SK-N-SH (cell line): ENCODE measurements around the gene MIGA1. TPM values are rescaled to one million over a fixed set of nuclear protein-coding genes. Genes with fewer than 3 reads are reported as not detected.

Source experiments
- CTCF ChIA-PET: fragments of 300-600, 350-600 bp; formaldehyde crosslinking; extraction: SDS; loops from one replicate; lab custom pipeline; 2021; lab: Yijun Ruan, JAX
- POLR2A ChIA-PET: fragments of 350-600 bp; sonication (Branson Sonifier 250); formaldehyde crosslinking; extraction: SDS; loops from one replicate; lab custom pipeline; 2020; ENCODE audit warnings: antibody characterized with exemption, inconsistent platforms; lab: Yijun Ruan, JAX
- DNase-seq: peaks from one replicate; pipeline ENCODE4 v3.0.0; 2012
- H2AFZ ChIP-seq: fragments of 200-600 bp; sonication (generic); 2 replicates; pipeline ENCODE4 v1.8.1; 2016; ENCODE audit warnings: antibody characterized with exemption, mild to moderate bottlenecking, low read depth
- H3F3A ChIP-seq: fragments of 200-600 bp; sonication (generic); replicated peaks from 2 replicates; pipeline ENCODE3; 2016; ENCODE audit warnings: antibody characterized with exemption, mild to moderate bottlenecking; ENCODE audit not compliant: insufficient read depth
- H3K27ac ChIP-seq, 2 experiments: fragments of 200-500 bp in 1 of 2; fragments of 200-600 bp in 1 of 2; sonication (Bioruptor generic) in 1 of 2; sonication (generic), shearing (Covaris generic) in 1 of 2; 2 replicates each; pipeline versions ENCODE4 v1.5.1 to v1.6.1; 2014 to 2016; ENCODE audit warnings: low read depth in 2 of 2, inconsistent platforms in 1 of 2, low read length in 1 of 2, mild to moderate bottlenecking in 1 of 2, mixed read lengths in 1 of 2
- H3K27me3 ChIP-seq: fragments of 200-600 bp; sonication (generic), shearing (Covaris generic); 2 replicates; pipeline ENCODE4 v1.6.1; 2016; ENCODE audit warnings: mixed run types; ENCODE audit not compliant: insufficient read depth
- H3K36me3 ChIP-seq, 2 experiments: fragments of 200-500 bp in 1 of 2; fragments of 200-600 bp in 1 of 2; sonication (Bioruptor generic) in 1 of 2; sonication (generic) in 1 of 2; replicated peaks in 1 of 2; 2 replicates each; pipeline versions ENCODE3 to v1.5.1; 2014 to 2016; ENCODE audit warnings: low read length in 1 of 2, mild to moderate bottlenecking in 1 of 2; ENCODE audit not compliant: insufficient read depth in 2 of 2, control insufficient read depth in 1 of 2
- H3K4me1 ChIP-seq, 2 experiments: fragments of 200-500 bp in 1 of 2; fragments of 200-600 bp in 1 of 2; sonication (Bioruptor generic) in 1 of 2; sonication (generic), shearing (Covaris generic) in 1 of 2; 2 replicates each; pipeline versions ENCODE4 v1.5.1 to v1.6.1; 2014 to 2016; ENCODE audit warnings: low read depth in 1 of 2, low read length in 1 of 2, mixed run types in 1 of 2; ENCODE audit not compliant: insufficient read depth in 2 of 2, control insufficient read depth in 1 of 2
- H3K4me2 ChIP-seq: fragments of 200-600 bp; sonication (generic), shearing (Covaris generic); 2 replicates; pipeline ENCODE4 v1.6.1; 2017; ENCODE audit warnings: mixed run types
- H3K4me3 ChIP-seq, 2 experiments: fragments of 200-500 bp in 1 of 2; fragments of 200-600 bp in 1 of 2; sonication (Bioruptor generic) in 1 of 2; sonication (generic), shearing (Covaris generic) in 1 of 2; 2 replicates each; pipeline versions ENCODE4 v1.5.1 to v1.8.1; 2014 to 2016; ENCODE audit warnings: low read depth in 2 of 2, inconsistent platforms in 1 of 2, low read length in 1 of 2, mild to moderate bottlenecking in 1 of 2, mixed read lengths in 1 of 2, moderate library complexity in 1 of 2
- H3K79me2 ChIP-seq: fragments of 200-600 bp; sonication (generic); 2 replicates; pipeline ENCODE4 v1.8.1; 2017; ENCODE audit warnings: mild to moderate bottlenecking; ENCODE audit not compliant: insufficient read depth
- H3K9ac ChIP-seq: fragments of 200-600 bp; sonication (generic); 2 replicates; pipeline ENCODE4 v1.6.1; 2017; ENCODE audit warnings: mixed run types
- H3K9me2 ChIP-seq: fragments of 200-600 bp; sonication (generic); 2 replicates; pipeline ENCODE4 v1.6.1; 2017; ENCODE audit warnings: mixed run types
- H3K9me3 ChIP-seq: fragments of 200-600 bp; sonication (generic); 2 replicates; pipeline ENCODE4 v1.6.1; 2017; ENCODE audit warnings: mixed run types, mild to moderate bottlenecking, moderate library complexity
- H4K20me1 ChIP-seq: fragments of 200-600 bp; sonication (generic); 2 replicates; pipeline ENCODE4 v1.6.1; 2017; ENCODE audit warnings: mild to moderate bottlenecking, mixed run types; ENCODE audit not compliant: insufficient read depth
- CHD2 ChIP-seq: fragments of 150-350 bp; IDR thresholded peaks from 2 replicates; pipeline ENCODE4 v1.6.1; 2018; ENCODE audit warnings: low read length; ENCODE audit not compliant: partially characterized antibody
- CTCF ChIP-seq: fragments of 200-600 bp; sonication (generic); IDR thresholded peaks from 2 replicates; pipeline ENCODE4 v1.6.1; 2017; ENCODE audit warnings: antibody characterized with exemption, mild to moderate bottlenecking, moderate library complexity
- ELF1 ChIP-seq: IDR thresholded peaks from 2 replicates; pipeline ENCODE4 v1.4.0; 2012
- FOSL2 ChIP-seq: IDR thresholded peaks from 2 replicates; pipeline ENCODE4 v1.4.0; 2012; ENCODE audit warnings: low read depth, mild to moderate bottlenecking, moderate library complexity, borderline replicate concordance
- FOXM1 ChIP-seq: IDR thresholded peaks from 2 replicates; pipeline ENCODE4 v1.4.0; 2012; ENCODE audit warnings: low read depth, mild to moderate bottlenecking
- GABPA ChIP-seq: IDR thresholded peaks from 2 replicates; pipeline ENCODE4 v1.4.0; 2012; ENCODE audit warnings: low read depth, mild to moderate bottlenecking
- GATA2 ChIP-seq: sonication (generic); formaldehyde crosslinking; IDR thresholded peaks from 2 replicates; pipeline ENCODE4 v1.5.0; 2020; ENCODE audit warnings: mild to moderate bottlenecking, missing genetic modification reagents
- MEF2A ChIP-seq: IDR thresholded peaks from 2 replicates; pipeline ENCODE4 v1.4.0; 2012; ENCODE audit warnings: low read depth, borderline replicate concordance
- NRF1 ChIP-seq: IDR thresholded peaks from 2 replicates; pipeline ENCODE4 v1.6.1; 2012; ENCODE audit warnings: low read depth, mild to moderate bottlenecking, low read length
- RXRA ChIP-seq: IDR thresholded peaks from 2 replicates; pipeline ENCODE4 v1.4.0; 2012; ENCODE audit warnings: low read depth, mild to moderate bottlenecking, borderline replicate concordance
- SIN3A ChIP-seq: IDR thresholded peaks from 2 replicates; pipeline ENCODE4 v1.6.1; 2012; ENCODE audit warnings: low read depth, mild to moderate bottlenecking, low read length, moderate library complexity, borderline replicate concordance
- TCF12 ChIP-seq: IDR thresholded peaks from 2 replicates; pipeline ENCODE4 v1.4.0; 2012
- TEAD4 ChIP-seq: IDR thresholded peaks from 2 replicates; pipeline ENCODE4 v1.4.0; 2012; ENCODE audit warnings: mild to moderate bottlenecking, borderline replicate concordance; ENCODE audit not compliant: insufficient read depth
- WGBS: methylation state at CpG from one replicate; pipeline ENCODE4 v1.1.6; 2017; ENCODE audit warnings: low lambda C conversion rate; 5-methylcytosine and 5-hydroxymethylcytosine counted together
- polyA plus RNA-seq, 3 experiments: library from polyadenylated mRNA; depleted of rRNA; stranded (reverse); fragments of >200 nt; gene quantifications; 2 replicates each; pipeline ENCODE4 v1.2.3, GENCODE V29; 2012
- TF ChIP-seq, protein P1 (sequence below): IDR thresholded peaks from 2 replicates; pipeline ENCODE4 v1.4.0; 2012; ENCODE audit warnings: low read depth, borderline replicate concordance
- TF ChIP-seq, protein P2 (sequence below): fragments of 150-350 bp; IDR thresholded peaks from 2 replicates; pipeline ENCODE4 v1.6.1; 2017; ENCODE audit warnings: antibody characterized with exemption, low read length, low read depth, borderline replicate concordance
- TF ChIP-seq, protein P3 (sequence below): IDR thresholded peaks from 2 replicates; pipeline ENCODE4 v1.4.0; 2012; ENCODE audit warnings: low read depth, borderline replicate concordance

MIGA1 gene
- polyA plus RNA-seq, 1 of the 3 experiments (the other 2 are of a cell fraction): 2.5 TPM

GRCh38 chr1:77850082-77850481 lies 70.6 kb downstream of the MIGA1 start:
- no peak for DNase-seq
- Histone ChIP-seq H3K27me3 (no peaks in the 10 kb centered on the region), H3K9ac (no peak overlapping the region), H2AFZ (no peak overlapping the region), H3K27ac (no peak overlapping the region), H4K20me1 (no peaks in the 10 kb centered on the region), H3K4me1 (no peaks in the 10 kb centered on the region)
- CTCF ChIA-PET: no interaction called here
- 100% methylated on average over 1 of the region's 1 CpG for WGBS
- no peak for TF ChIP-seq CTCF
- TF ChIP-seq, all 33 proteins: peak for 0
- Histone ChIP-seq H3K9me2 (no peaks in the 10 kb centered on the region), H3K4me3 (no peak overlapping the region), H3K79me2 (peaks cover 12% of the 10 kb centered on the region), H3K4me2 (no peak overlapping the region), H3F3A (no peaks in the 10 kb centered on the region), H3K9me3 (peaks cover 2% of the 10 kb centered on the region; the same call in 1 of the 2 replicates), H3K36me3 (peaks cover 2 to 47% of the 10 kb centered on the region in 2 experiments)
- POLR2A ChIA-PET: no interaction called here

GRCh38 chr1:77857552-77857951 lies 78.1 kb downstream of the MIGA1 start:
- no peaks in the 10 kb centered on the region for H3K4me1 ChIP-seq
- H3K9me3 ChIP-seq: peaks cover 4% of the 10 kb centered on the region; the same call in 1 of the 2 replicates
- H3F3A ChIP-seq: no peaks in the 10 kb centered on the region
- no peak for DNase-seq
- H3K36me3 ChIP-seq: peaks cover 10 to 52% of the 10 kb centered on the region in 2 experiments
- WGBS: 87% methylated on average over 4 of the region's 4 CpGs
- ChIA-PET CTCF (interaction anchor here (0.8 kb wide), 1 partner anchor 124 kb away, joined by 3 read pairs; no protein-coding TSS in a partner anchor), POLR2A (no interaction called here)
- no peaks in the 10 kb centered on the region for H3K27me3 ChIP-seq
- no peak overlapping the region for H2AFZ ChIP-seq
- H3K9ac ChIP-seq: no peak overlapping the region
- H3K9me2 ChIP-seq: no peaks in the 10 kb centered on the region
- no peaks in the 10 kb centered on the region for H4K20me1 ChIP-seq
- H3K4me2 ChIP-seq: no peak overlapping the region
- no peak overlapping the region for H3K4me3 ChIP-seq
- peaks cover 18% of the 10 kb centered on the region for H3K79me2 ChIP-seq
- no peak overlapping the region for H3K27ac ChIP-seq
- TF ChIP-seq NRF1 (no peak), SIN3A (no peak), GATA2 (CRISPR knock-in tag) (no peak), TEAD4 (no peak), ELF1 (no peak), CHD2 (no peak), FOXM1 (no peak), RXRA (no peak), FOSL2 (no peak), MEF2A (no peak), TCF12 (no peak), GABPA (no peak), CTCF (no peak)
- TF ChIP-seq, protein P1, sequence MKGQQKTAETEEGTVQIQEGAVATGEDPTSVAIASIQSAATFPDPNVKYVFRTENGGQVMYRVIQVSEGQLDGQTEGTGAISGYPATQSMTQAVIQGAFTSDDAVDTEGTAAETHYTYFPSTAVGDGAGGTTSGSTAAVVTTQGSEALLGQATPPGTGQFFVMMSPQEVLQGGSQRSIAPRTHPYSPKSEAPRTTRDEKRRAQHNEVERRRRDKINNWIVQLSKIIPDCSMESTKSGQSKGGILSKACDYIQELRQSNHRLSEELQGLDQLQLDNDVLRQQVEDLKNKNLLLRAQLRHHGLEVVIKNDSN: no peak
- TF ChIP-seq, protein P2, sequence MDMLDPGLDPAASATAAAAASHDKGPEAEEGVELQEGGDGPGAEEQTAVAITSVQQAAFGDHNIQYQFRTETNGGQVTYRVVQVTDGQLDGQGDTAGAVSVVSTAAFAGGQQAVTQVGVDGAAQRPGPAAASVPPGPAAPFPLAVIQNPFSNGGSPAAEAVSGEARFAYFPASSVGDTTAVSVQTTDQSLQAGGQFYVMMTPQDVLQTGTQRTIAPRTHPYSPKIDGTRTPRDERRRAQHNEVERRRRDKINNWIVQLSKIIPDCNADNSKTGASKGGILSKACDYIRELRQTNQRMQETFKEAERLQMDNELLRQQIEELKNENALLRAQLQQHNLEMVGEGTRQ: no peak
- TF ChIP-seq, protein P3, sequence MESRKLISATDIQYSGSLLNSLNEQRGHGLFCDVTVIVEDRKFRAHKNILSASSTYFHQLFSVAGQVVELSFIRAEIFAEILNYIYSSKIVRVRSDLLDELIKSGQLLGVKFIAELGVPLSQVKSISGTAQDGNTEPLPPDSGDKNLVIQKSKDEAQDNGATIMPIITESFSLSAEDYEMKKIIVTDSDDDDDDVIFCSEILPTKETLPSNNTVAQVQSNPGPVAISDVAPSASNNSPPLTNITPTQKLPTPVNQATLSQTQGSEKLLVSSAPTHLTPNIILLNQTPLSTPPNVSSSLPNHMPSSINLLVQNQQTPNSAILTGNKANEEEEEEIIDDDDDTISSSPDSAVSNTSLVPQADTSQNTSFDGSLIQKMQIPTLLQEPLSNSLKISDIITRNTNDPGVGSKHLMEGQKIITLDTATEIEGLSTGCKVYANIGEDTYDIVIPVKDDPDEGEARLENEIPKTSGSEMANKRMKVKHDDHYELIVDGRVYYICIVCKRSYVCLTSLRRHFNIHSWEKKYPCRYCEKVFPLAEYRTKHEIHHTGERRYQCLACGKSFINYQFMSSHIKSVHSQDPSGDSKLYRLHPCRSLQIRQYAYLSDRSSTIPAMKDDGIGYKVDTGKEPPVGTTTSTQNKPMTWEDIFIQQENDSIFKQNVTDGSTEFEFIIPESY: no peak
- TF ChIP-seq, all 33 proteins: peak for 0
